ENCODE results near the gene PKHD1.
A peak's percentile ranks its signal among the peaks of the same experiment; 100 is the strongest.

Gene PKHD1

GRCh38 chr6:51648236-51648635 lies 439.2 kb downstream of the PKHD1 start:
- Histone ChIP-seq H3K9ac (ENCODE audit: low read length) (no peak overlapping the region), H3K9me3 (ENCODE audit: insufficient read depth, low read depth, low read length) (no peaks in the 10 kb centered on the region), H2BK12ac (ENCODE audit: low read length) (no peak overlapping the region), H3K4me1 (ENCODE audit: control insufficient read depth in 1 of 2, insufficient read depth in 2 of 2, low read length in 2 of 2) (no peaks in the 10 kb centered on the region), H3K4ac (ENCODE audit: low read depth, low read length) (no peak overlapping the region), H3K18ac (ENCODE audit: low read length) (no peak overlapping the region), H3K14ac (ENCODE audit: low read length) (no peak overlapping the region), H3K23ac (ENCODE audit: low read length) (no peak overlapping the region), H2AK5ac (ENCODE audit: low read length) (no peak overlapping the region), H2BK5ac (ENCODE audit: low read depth, low read length, poor library complexity) (no peak overlapping the region), H3K27ac (ENCODE audit: low read depth, low read length) (no peak overlapping the region), H4K91ac (ENCODE audit: low read depth, low read length) (no peak overlapping the region), H3K27me3 (ENCODE audit: insufficient read depth, low read length) (no peaks in the 10 kb centered on the region), H3K4me2 (ENCODE audit: low read length) (no peak overlapping the region), H3K79me2 (ENCODE audit: control insufficient read depth, insufficient read depth, low read length, poor library complexity) (no peaks in the 10 kb centered on the region), H4K12ac (ENCODE audit: low read depth, low read length) (no peak overlapping the region), H4K8ac (ENCODE audit: low read depth, low read length) (no peak overlapping the region), H3K79me1 (ENCODE audit: low read length) (no peaks in the 10 kb centered on the region), H3K36me3 (ENCODE audit: control insufficient read depth in 1 of 2, insufficient read depth in 2 of 2, low read length in 2 of 2) (no peaks in the 10 kb centered on the region), H3K4me3 (ENCODE audit: low read depth, low read length) (no peak overlapping the region), H2BK120ac (ENCODE audit: insufficient read depth, low read length, poor library complexity) (no peak overlapping the region), H2AFZ (ENCODE audit: insufficient read depth, low read length, poor library complexity) (no peak overlapping the region)
- DNase-seq, result no peak

DNA sequence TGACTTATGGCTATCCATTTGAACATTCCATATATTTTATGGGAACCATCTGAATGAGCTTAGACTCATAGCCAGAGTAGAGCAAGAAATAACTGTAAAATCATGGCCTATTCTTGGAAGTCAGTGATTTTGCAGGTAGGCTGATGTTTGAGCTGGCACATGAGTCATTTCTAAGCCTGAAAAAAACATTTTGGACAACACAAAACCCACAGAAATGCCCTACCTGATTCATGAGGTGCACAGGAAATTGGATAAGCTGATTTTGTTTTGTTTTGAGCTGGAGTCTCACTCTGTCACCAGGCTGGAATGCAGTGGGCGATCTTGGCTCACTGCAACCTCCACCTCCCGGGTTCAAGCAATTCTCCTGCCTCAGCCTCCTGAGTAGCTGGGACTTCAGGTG lies 443.0 kb downstream of the PKHD1 start:
- no peaks in the 10 kb centered on the region for H3K36me3 ChIP-seq (ENCODE audit: control insufficient read depth in 1 of 2, insufficient read depth in 2 of 2, low read length in 2 of 2)
- no peak overlapping the region for H4K12ac ChIP-seq (ENCODE audit: low read depth, low read length)
- no peak overlapping the region for H3K23ac ChIP-seq (ENCODE audit: low read length)
- no peak overlapping the region for H4K91ac ChIP-seq (ENCODE audit: low read depth, low read length)
- no peaks in the 10 kb centered on the region for H3K79me2 ChIP-seq (ENCODE audit: control insufficient read depth, insufficient read depth, low read length, poor library complexity)
- H4K8ac ChIP-seq (ENCODE audit: low read depth, low read length), result no peak overlapping the region
- H3K79me1 ChIP-seq (ENCODE audit: low read length), result no peaks in the 10 kb centered on the region
- no peak overlapping the region for H2AK5ac ChIP-seq (ENCODE audit: low read length)
- H3K9me3 ChIP-seq (ENCODE audit: insufficient read depth, low read depth, low read length), result no peaks in the 10 kb centered on the region
- H2BK12ac ChIP-seq (ENCODE audit: low read length), result no peak overlapping the region
- no peak overlapping the region for H3K9ac ChIP-seq (ENCODE audit: low read length)
- H3K27me3 ChIP-seq (ENCODE audit: insufficient read depth, low read length), result no peaks in the 10 kb centered on the region
- WGBS (ENCODE audit: extremely low coverage, insufficient coverage, insufficient read length), result no CpG with 5 or more reads among the region's 2 CpGs
- no peak overlapping the region for H3K4me2 ChIP-seq (ENCODE audit: low read length)
- no peak overlapping the region for H3K18ac ChIP-seq (ENCODE audit: low read length)
- no peak overlapping the region for H3K4me3 ChIP-seq (ENCODE audit: low read depth, low read length)
- H3K14ac ChIP-seq (ENCODE audit: low read length), result no peak overlapping the region
- H3K4ac ChIP-seq (ENCODE audit: low read depth, low read length), result no peak overlapping the region
- DNase-seq, result peak in 1 of 2 donors; percentile 9
- H3K27ac ChIP-seq (ENCODE audit: low read depth, low read length), result no peak overlapping the region
- H2AFZ ChIP-seq (ENCODE audit: insufficient read depth, low read length, poor library complexity), result no peak overlapping the region
- H2BK5ac ChIP-seq (ENCODE audit: low read depth, low read length, poor library complexity), result no peak overlapping the region
- no peaks in the 10 kb centered on the region for H3K4me1 ChIP-seq (ENCODE audit: control insufficient read depth in 1 of 2, insufficient read depth in 2 of 2, low read length in 2 of 2)
- no peak overlapping the region for H2BK120ac ChIP-seq (ENCODE audit: insufficient read depth, low read length, poor library complexity)

DNA sequence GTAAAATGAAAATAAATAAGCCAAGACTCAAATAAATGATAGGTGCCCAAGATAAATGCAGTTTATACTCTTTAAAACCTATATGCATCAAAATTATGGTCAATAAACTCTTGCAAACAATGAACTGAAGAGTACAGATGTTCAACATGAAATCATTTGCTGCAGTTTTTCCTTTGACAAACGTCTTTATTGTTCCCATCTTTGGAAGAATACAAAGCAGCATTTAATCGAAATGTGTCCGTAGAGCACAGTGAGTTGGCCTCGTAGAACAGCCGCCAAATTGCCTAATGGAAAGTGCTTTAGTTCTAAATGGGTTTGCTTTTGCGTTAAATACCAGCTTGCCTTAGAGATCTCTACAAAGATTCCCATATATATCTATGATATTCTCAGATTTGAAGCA lies 447.4 kb downstream of the PKHD1 start:
- H3K36me3 ChIP-seq (ENCODE audit: control insufficient read depth in 1 of 2, insufficient read depth in 2 of 2, low read length in 2 of 2), result no peaks in the 10 kb centered on the region
- H3K27me3 ChIP-seq (ENCODE audit: insufficient read depth, low read length), result no peaks in the 10 kb centered on the region
- H3K9ac ChIP-seq (ENCODE audit: low read length), result no peak overlapping the region
- H3K79me1 ChIP-seq (ENCODE audit: low read length), result no peaks in the 10 kb centered on the region
- no peak overlapping the region for H3K14ac ChIP-seq (ENCODE audit: low read length)
- H3K4me3 ChIP-seq (ENCODE audit: low read depth, low read length), result no peak overlapping the region
- no peak overlapping the region for H4K12ac ChIP-seq (ENCODE audit: low read depth, low read length)
- H2BK12ac ChIP-seq (ENCODE audit: low read length), result no peak overlapping the region
- no peaks in the 10 kb centered on the region for H3K79me2 ChIP-seq (ENCODE audit: control insufficient read depth, insufficient read depth, low read length, poor library complexity)
- H3K9me3 ChIP-seq (ENCODE audit: insufficient read depth, low read depth, low read length), result no peaks in the 10 kb centered on the region
- H2AFZ ChIP-seq (ENCODE audit: insufficient read depth, low read length, poor library complexity), result no peak overlapping the region
- no peak overlapping the region for H2BK5ac ChIP-seq (ENCODE audit: low read depth, low read length, poor library complexity)
- DNase-seq, result no peak
- no peak overlapping the region for H3K4ac ChIP-seq (ENCODE audit: low read depth, low read length)
- no peak overlapping the region for H3K27ac ChIP-seq (ENCODE audit: low read depth, low read length)
- H2BK120ac ChIP-seq (ENCODE audit: insufficient read depth, low read length, poor library complexity), result no peak overlapping the region
- no peak overlapping the region for H3K18ac ChIP-seq (ENCODE audit: low read length)
- no peaks in the 10 kb centered on the region for H3K4me1 ChIP-seq (ENCODE audit: control insufficient read depth in 1 of 2, insufficient read depth in 2 of 2, low read length in 2 of 2)
- H4K8ac ChIP-seq (ENCODE audit: low read depth, low read length), result no peak overlapping the region
- H2AK5ac ChIP-seq (ENCODE audit: low read length), result no peak overlapping the region
- H4K91ac ChIP-seq (ENCODE audit: low read depth, low read length), result no peak overlapping the region
- H3K4me2 ChIP-seq (ENCODE audit: low read length), result no peak overlapping the region
- H3K23ac ChIP-seq (ENCODE audit: low read length), result no peak overlapping the region
- WGBS (ENCODE audit: extremely low coverage, insufficient coverage, insufficient read length), result no CpG with 5 or more reads among the region's 6 CpGs

DNA sequence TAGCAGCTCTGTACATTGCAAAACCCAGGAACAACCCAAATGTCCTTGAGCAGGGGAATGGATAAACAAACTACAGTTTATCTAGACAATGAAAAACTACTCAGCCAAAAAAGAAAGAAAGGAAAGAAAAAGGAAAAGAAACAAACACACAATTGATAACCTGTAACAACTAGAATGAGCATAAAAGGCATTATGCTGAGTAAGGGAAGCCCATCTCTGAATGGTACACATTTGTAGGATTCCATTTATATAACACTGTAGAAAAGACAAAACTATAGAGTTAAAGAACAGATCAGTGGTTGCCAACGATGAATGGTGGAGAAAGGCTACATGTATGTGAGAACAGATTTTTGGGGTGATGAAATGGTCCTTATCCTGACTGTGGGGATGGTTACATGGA lies 454.0 kb downstream of the PKHD1 start:
- H3K4me1 ChIP-seq (ENCODE audit: control insufficient read depth in 1 of 2, insufficient read depth in 2 of 2, low read length in 2 of 2), result no peaks in the 10 kb centered on the region
- no peak overlapping the region for H3K4me2 ChIP-seq (ENCODE audit: low read length)
- no peaks in the 10 kb centered on the region for H3K79me1 ChIP-seq (ENCODE audit: low read length)
- no peak overlapping the region for H3K18ac ChIP-seq (ENCODE audit: low read length)
- no peak overlapping the region for H2AFZ ChIP-seq (ENCODE audit: insufficient read depth, low read length, poor library complexity)
- no peak overlapping the region for H2BK120ac ChIP-seq (ENCODE audit: insufficient read depth, low read length, poor library complexity)
- no peak overlapping the region for H3K4me3 ChIP-seq (ENCODE audit: low read depth, low read length)
- no peak overlapping the region for H4K91ac ChIP-seq (ENCODE audit: low read depth, low read length)
- no peaks in the 10 kb centered on the region for H3K36me3 ChIP-seq (ENCODE audit: control insufficient read depth in 1 of 2, insufficient read depth in 2 of 2, low read length in 2 of 2)
- no CpG with 5 or more reads among the region's 1 CpG for WGBS (ENCODE audit: extremely low coverage, insufficient coverage, insufficient read length)
- no peaks in the 10 kb centered on the region for H3K79me2 ChIP-seq (ENCODE audit: control insufficient read depth, insufficient read depth, low read length, poor library complexity)
- no peak overlapping the region for H2BK5ac ChIP-seq (ENCODE audit: low read depth, low read length, poor library complexity)
- no peak overlapping the region for H3K4ac ChIP-seq (ENCODE audit: low read depth, low read length)
- no peak overlapping the region for H4K8ac ChIP-seq (ENCODE audit: low read depth, low read length)
- H3K9me3 ChIP-seq (ENCODE audit: insufficient read depth, low read depth, low read length), result no peaks in the 10 kb centered on the region
- no peak overlapping the region for H3K23ac ChIP-seq (ENCODE audit: low read length)
- no peak overlapping the region for H2BK12ac ChIP-seq (ENCODE audit: low read length)
- H2AK5ac ChIP-seq (ENCODE audit: low read length), result no peak overlapping the region
- no peak for DNase-seq
- H3K27ac ChIP-seq (ENCODE audit: low read depth, low read length), result no peak overlapping the region
- no peaks in the 10 kb centered on the region for H3K27me3 ChIP-seq (ENCODE audit: insufficient read depth, low read length)
- no peak overlapping the region for H3K9ac ChIP-seq (ENCODE audit: low read length)
- no peak overlapping the region for H3K14ac ChIP-seq (ENCODE audit: low read length)
- no peak overlapping the region for H4K12ac ChIP-seq (ENCODE audit: low read depth, low read length)

GRCh38 chr6:51630011-51630410 lies 457.4 kb downstream of the PKHD1 start:
- Histone ChIP-seq H3K14ac (ENCODE audit: low read length) (no peak overlapping the region), H3K4me1 (ENCODE audit: control insufficient read depth in 1 of 2, insufficient read depth in 2 of 2, low read length in 2 of 2) (no peaks in the 10 kb centered on the region), H3K23ac (ENCODE audit: low read length) (no peak overlapping the region), H3K4ac (ENCODE audit: low read depth, low read length) (no peak overlapping the region), H3K4me2 (ENCODE audit: low read length) (no peak overlapping the region), H3K27ac (ENCODE audit: low read depth, low read length) (no peak overlapping the region), H2BK5ac (ENCODE audit: low read depth, low read length, poor library complexity) (no peak overlapping the region), H3K18ac (ENCODE audit: low read length) (no peak overlapping the region), H3K79me1 (ENCODE audit: low read length) (no peaks in the 10 kb centered on the region), H2AFZ (ENCODE audit: insufficient read depth, low read length, poor library complexity) (no peak overlapping the region), H3K9me3 (ENCODE audit: insufficient read depth, low read depth, low read length) (no peaks in the 10 kb centered on the region), H2BK12ac (ENCODE audit: low read length) (no peak overlapping the region), H3K36me3 (ENCODE audit: control insufficient read depth in 1 of 2, insufficient read depth in 2 of 2, low read length in 2 of 2) (no peaks in the 10 kb centered on the region), H3K79me2 (ENCODE audit: control insufficient read depth, insufficient read depth, low read length, poor library complexity) (no peaks in the 10 kb centered on the region), H2AK5ac (ENCODE audit: low read length) (no peak overlapping the region), H3K27me3 (ENCODE audit: insufficient read depth, low read length) (no peaks in the 10 kb centered on the region), H4K8ac (ENCODE audit: low read depth, low read length) (no peak overlapping the region), H4K91ac (ENCODE audit: low read depth, low read length) (no peak overlapping the region), H3K4me3 (ENCODE audit: low read depth, low read length) (no peak overlapping the region), H3K9ac (ENCODE audit: low read length) (no peak overlapping the region), H2BK120ac (ENCODE audit: insufficient read depth, low read length, poor library complexity) (no peak overlapping the region), H4K12ac (ENCODE audit: low read depth, low read length) (no peak overlapping the region)
- no peak for DNase-seq
- WGBS (ENCODE audit: extremely low coverage, insufficient coverage, insufficient read length), result no CpG with 5 or more reads among the region's 4 CpGs

Measured in trophoblast cell (in vitro differentiated cells and primary cell).